ENCODE data around the gene MFSD12. TPM values are rescaled to one million over a fixed set of nuclear protein-coding genes. Genes with fewer than 3 reads are reported as not detected.

Gene MFSD12
- total RNA-seq, 1 experiment from 2014 or later = 60.6 TPM

DNA sequence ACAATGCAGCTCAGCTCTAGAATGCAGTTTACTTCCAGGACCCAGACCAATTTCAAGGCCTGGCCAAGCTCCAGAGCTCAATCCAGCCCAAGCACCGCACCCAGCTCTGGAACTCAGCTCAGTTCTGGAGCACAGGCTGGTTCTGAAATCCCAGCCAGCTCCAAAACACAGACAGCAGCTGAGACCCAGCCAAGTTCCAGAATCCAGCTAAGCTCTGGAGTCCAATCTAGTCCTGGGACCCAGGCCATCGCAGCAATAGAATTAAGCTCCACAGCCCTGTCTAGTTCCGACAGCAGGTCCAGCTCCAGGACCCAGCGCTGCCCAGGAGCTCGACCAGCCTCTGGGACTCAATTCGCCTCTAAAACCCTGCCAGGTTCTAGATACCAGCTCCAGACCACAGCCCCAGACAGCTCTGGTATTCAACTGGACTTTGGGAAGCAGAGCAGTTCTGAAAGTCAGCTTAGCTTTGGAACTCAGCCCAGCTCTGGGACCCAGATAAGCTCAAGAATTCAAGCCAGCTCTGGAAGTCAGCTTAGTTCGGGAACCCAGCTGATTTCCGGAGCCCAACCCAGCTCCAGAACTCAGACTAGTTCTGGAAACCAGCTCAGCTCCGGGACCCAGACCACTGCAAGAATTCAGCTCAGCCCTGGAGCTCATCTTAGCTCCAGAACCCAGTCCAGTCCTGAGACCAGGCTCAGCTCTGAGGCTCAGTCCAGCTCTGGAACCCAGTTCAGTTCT lies 34.7 kb upstream of the MFSD12 start:
- peaks cover 5% of the 10 kb centered on the region for H3K36me3 Mint-ChIP-seq (ENCODE audit: insufficient read depth, unreplicated experiment)
- H3K27me3 Mint-ChIP-seq (ENCODE audit: insufficient read depth, unreplicated experiment) = peaks cover 4% of the 10 kb centered on the region
- H3K36me3 ChIP-seq (ENCODE audit: control insufficient read depth, insufficient read depth, low read length) = no peaks in the 10 kb centered on the region
- no peaks in the 10 kb centered on the region for H3K9me3 Mint-ChIP-seq (ENCODE audit: unreplicated experiment)
- BruUV-seq (replicated peaks) = no TSS peak
- H3K4me1 ChIP-seq = no peaks in the 10 kb centered on the region
- TF ChIP-seq, protein P1, sequence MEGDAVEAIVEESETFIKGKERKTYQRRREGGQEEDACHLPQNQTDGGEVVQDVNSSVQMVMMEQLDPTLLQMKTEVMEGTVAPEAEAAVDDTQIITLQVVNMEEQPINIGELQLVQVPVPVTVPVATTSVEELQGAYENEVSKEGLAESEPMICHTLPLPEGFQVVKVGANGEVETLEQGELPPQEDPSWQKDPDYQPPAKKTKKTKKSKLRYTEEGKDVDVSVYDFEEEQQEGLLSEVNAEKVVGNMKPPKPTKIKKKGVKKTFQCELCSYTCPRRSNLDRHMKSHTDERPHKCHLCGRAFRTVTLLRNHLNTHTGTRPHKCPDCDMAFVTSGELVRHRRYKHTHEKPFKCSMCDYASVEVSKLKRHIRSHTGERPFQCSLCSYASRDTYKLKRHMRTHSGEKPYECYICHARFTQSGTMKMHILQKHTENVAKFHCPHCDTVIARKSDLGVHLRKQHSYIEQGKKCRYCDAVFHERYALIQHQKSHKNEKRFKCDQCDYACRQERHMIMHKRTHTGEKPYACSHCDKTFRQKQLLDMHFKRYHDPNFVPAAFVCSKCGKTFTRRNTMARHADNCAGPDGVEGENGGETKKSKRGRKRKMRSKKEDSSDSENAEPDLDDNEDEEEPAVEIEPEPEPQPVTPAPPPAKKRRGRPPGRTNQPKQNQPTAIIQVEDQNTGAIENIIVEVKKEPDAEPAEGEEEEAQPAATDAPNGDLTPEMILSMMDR (IDR thresholded peaks at IDR 0.05; ENCODE audit: insufficient read depth in 1 of 2, low read depth in 1 of 2, low read length in 1 of 2, severe bottlenecking in 1 of 2, unreplicated experiment in 1 of 2) = no peak
- H3K9me3 ChIP-seq = 0 out of 2 replicates have a peak, but pooled peaks cover 8% of the 10 kb centered on the region
- no peak overlapping the region for H3K4me3 Mint-ChIP-seq (ENCODE audit: unreplicated experiment)
- CTCF ChIA-PET = no interaction called here
- no peaks in the 10 kb centered on the region for H3K4me1 Mint-ChIP-seq (ENCODE audit: low read depth, unreplicated experiment)
- H3K27ac Mint-ChIP-seq (ENCODE audit: unreplicated experiment) = no peak overlapping the region
- intact Hi-C loops (cut with micrococcal nuclease; ENCODE audit: unreplicated experiment) = no loop called here
- POLR2A ChIA-PET = no interaction called here
- H3K27me3 ChIP-seq (replicated peaks; ENCODE audit: control insufficient read depth, insufficient read depth, low read length) = no peaks in the 10 kb centered on the region
- no peak overlapping the region for H3K4me3 ChIP-seq (ENCODE audit: low read depth, low read length)
- DNase-seq = no peak

DNA sequence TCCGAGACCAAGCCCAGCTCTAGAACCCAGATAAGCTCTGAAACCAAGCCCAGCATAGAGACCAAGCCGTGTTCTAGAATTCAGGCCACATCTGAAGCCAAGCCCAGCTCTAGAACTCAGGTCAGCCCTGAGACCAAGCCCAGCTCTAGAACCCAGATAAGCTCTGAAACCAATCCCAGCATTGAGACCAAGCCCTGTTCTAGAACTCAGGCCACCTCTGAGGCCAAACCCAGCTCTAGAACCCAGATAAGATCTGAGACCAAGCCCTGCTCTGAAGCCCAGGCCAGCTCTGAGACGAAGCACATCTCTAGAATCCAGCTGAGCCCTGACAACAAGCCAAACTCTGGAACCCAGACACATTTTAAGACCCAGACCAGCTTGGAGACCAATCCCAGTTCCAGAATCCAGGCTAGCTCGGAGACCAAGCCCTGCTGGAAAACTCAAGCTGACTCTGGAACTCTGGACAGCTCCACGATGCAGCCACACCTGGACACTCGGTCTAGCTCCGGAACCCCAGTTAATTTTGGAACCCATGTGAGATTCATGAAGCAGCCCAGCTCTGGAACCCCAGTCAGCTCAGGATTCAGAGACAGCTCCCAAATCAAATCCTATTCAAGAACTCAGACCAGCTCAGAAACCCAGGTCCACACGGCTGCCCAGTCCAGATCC lies 33.7 kb upstream of the MFSD12 start:
- Histone ChIP-seq H3K36me3 (ENCODE audit: control insufficient read depth, insufficient read depth, low read length) (no peaks in the 10 kb centered on the region), H3K9me3 (0 out of 2 replicates have a peak, but pooled peaks cover 8% of the 10 kb centered on the region), H3K4me3 (ENCODE audit: low read depth, low read length) (no peak overlapping the region), H3K27me3 (replicated peaks; ENCODE audit: control insufficient read depth, insufficient read depth, low read length) (no peaks in the 10 kb centered on the region), H3K4me1 (no peaks in the 10 kb centered on the region)
- peaks cover 5% of the 10 kb centered on the region for H3K36me3 Mint-ChIP-seq (ENCODE audit: insufficient read depth, unreplicated experiment)
- no peak for DNase-seq
- CTCF ChIA-PET = no interaction called here
- no TSS peak for BruUV-seq (replicated peaks)
- no peaks in the 10 kb centered on the region for H3K9me3 Mint-ChIP-seq (ENCODE audit: unreplicated experiment)
- H3K4me1 Mint-ChIP-seq (ENCODE audit: low read depth, unreplicated experiment) = no peaks in the 10 kb centered on the region
- TF ChIP-seq, protein P1 (IDR thresholded peaks at IDR 0.05; ENCODE audit: insufficient read depth in 1 of 2, low read depth in 1 of 2, low read length in 1 of 2, severe bottlenecking in 1 of 2, unreplicated experiment in 1 of 2) = no peak
- intact Hi-C loops (cut with micrococcal nuclease; ENCODE audit: unreplicated experiment) = no loop called here
- no peak overlapping the region for H3K27ac Mint-ChIP-seq (ENCODE audit: unreplicated experiment)
- POLR2A ChIA-PET = interaction anchor here (0.5 kb wide), 1 partner anchor 13 kb away, joined by 5 read pairs; no protein-coding TSS in a partner anchor
- H3K4me3 Mint-ChIP-seq (ENCODE audit: unreplicated experiment) = no peak overlapping the region
- H3K27me3 Mint-ChIP-seq (ENCODE audit: insufficient read depth, unreplicated experiment) = peaks cover 4% of the 10 kb centered on the region

DNA sequence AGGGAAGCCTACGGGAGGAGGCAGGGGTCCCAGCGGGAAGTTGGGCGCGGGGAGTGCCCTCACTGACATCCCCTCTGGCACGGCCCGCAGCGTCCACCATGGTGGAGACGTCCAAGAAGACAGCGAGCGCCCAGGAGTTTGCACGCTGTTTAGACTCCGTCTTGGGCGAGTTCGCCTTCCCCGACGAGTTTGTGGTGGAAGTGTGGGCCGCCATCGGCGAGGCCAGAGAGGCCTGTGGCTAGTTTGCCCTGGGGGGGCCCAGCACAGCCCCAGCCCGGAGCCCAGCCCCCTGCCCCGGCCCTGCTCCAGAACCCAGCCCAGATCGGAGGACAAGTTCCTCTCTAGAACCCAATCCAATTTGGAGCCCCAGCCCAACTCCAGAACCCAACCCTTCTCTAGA lies 32.6 kb upstream of the MFSD12 start:
- intact Hi-C loops (cut with micrococcal nuclease; ENCODE audit: unreplicated experiment) = no loop called here

More for the DNA sequence above, 32.6 kb upstream of the MFSD12 start:
- BruUV-seq (replicated peaks) = no TSS peak
- Mint-ChIP-seq H3K27ac (ENCODE audit: unreplicated experiment) (no peak overlapping the region), H3K27me3 (ENCODE audit: insufficient read depth, unreplicated experiment) (peaks cover 4% of the 10 kb centered on the region), H3K4me1 (ENCODE audit: low read depth, unreplicated experiment) (no peaks in the 10 kb centered on the region), H3K9me3 (ENCODE audit: unreplicated experiment) (no peaks in the 10 kb centered on the region), H3K4me3 (ENCODE audit: unreplicated experiment) (no peak overlapping the region), H3K36me3 (ENCODE audit: insufficient read depth, unreplicated experiment) (peaks cover 5% of the 10 kb centered on the region)
- TF ChIP-seq, protein P1 (IDR thresholded peaks at IDR 0.05; ENCODE audit: insufficient read depth in 1 of 2, low read depth in 1 of 2, low read length in 1 of 2, severe bottlenecking in 1 of 2, unreplicated experiment in 1 of 2) = no peak
- no peaks in the 10 kb centered on the region for H3K4me1 ChIP-seq
- no peaks in the 10 kb centered on the region for H3K27me3 ChIP-seq (replicated peaks; ENCODE audit: control insufficient read depth, insufficient read depth, low read length)
- ChIA-PET CTCF (no interaction called here), POLR2A (no interaction called here)
- H3K36me3 ChIP-seq (ENCODE audit: control insufficient read depth, insufficient read depth, low read length) = no peaks in the 10 kb centered on the region
- H3K9me3 ChIP-seq = 0 out of 2 replicates have a peak, but pooled peaks cover 8% of the 10 kb centered on the region
- no peak overlapping the region for H3K4me3 ChIP-seq (ENCODE audit: low read depth, low read length)
- no peak for DNase-seq
